22Rv1 (cell line): ENCODE results near the gene TPRG1L.

ENCODE experiments used
- ZFX ChIP-seq: fragments of 450-650 bp; IDR thresholded peaks from 2 replicates; pipeline ENCODE4 v1.6.1; 2017; ENCODE audit warnings: antibody characterized with exemption, borderline replicate concordance
- TF ChIP-seq, protein P1 (sequence below): fragments of 450-650 bp; IDR thresholded peaks from 2 replicates; pipeline ENCODE4 v1.5.1; 2017; ENCODE audit warnings: mild to moderate bottlenecking

DNA sequence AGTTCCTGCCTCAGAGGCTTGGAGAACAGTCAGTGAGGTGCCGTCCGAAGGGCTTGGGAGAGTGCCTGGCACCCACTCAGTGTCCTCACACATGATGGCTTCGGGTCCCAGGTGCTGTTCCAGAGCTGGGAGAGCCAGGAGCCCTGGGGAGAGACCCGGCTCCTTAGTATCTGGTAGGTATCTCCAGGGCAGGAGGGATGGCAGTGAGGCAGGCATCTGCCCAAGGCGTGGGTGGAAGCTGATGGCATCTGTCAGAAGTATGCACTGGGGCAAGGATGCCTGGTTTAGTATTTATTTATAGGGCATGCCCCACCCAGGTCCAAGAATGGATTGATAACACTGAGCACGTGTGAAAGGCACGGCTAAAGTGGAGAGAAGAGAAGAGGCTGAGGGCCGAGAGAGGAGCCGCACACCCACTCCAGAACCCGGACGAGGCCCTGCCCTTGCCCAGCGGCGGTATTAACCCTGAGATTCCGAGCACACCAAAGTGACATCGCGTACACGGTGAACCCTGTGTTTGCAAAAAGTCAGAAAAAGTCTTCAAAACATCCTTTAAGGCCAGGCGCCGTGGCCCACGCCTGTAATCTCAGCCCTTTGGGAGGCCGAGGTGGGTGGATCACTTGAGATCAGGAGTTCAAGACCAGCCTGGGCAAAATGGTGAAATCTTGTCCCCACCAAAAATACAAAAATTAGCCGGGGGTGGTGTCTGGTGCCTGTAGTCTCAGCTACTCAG lies 29.9 kb downstream of the TPRG1L start:
- TF ChIP-seq, protein P1, sequence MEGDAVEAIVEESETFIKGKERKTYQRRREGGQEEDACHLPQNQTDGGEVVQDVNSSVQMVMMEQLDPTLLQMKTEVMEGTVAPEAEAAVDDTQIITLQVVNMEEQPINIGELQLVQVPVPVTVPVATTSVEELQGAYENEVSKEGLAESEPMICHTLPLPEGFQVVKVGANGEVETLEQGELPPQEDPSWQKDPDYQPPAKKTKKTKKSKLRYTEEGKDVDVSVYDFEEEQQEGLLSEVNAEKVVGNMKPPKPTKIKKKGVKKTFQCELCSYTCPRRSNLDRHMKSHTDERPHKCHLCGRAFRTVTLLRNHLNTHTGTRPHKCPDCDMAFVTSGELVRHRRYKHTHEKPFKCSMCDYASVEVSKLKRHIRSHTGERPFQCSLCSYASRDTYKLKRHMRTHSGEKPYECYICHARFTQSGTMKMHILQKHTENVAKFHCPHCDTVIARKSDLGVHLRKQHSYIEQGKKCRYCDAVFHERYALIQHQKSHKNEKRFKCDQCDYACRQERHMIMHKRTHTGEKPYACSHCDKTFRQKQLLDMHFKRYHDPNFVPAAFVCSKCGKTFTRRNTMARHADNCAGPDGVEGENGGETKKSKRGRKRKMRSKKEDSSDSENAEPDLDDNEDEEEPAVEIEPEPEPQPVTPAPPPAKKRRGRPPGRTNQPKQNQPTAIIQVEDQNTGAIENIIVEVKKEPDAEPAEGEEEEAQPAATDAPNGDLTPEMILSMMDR, result no peak
- TF ChIP-seq ZFX, result no peak
